NT2/D1 (cell line): ENCODE measurements around the gene BOC.

ENCODE experiments used
- DNase-seq: peaks from one replicate; pipeline ENCODE4 v3.0.0-alpha.2; 2011; ENCODE audit warnings: low read depth, low spot score
- H3K27me3 ChIP-seq: 2 replicates; pipeline ENCODE4 v1.6.0; 2011; ENCODE audit warnings: mild to moderate bottlenecking; ENCODE audit not compliant: insufficient read length, insufficient read depth
- H3K36me3 ChIP-seq: 2 replicates; pipeline ENCODE4 v1.6.1; 2011; ENCODE audit warnings: mild to moderate bottlenecking, low read length, mixed read lengths; ENCODE audit not compliant: insufficient read depth, insufficient read length
- H3K4me1 ChIP-seq: 2 replicates; pipeline ENCODE4 v1.5.1; 2011; ENCODE audit not compliant: insufficient read depth, insufficient read length
- H3K4me3 ChIP-seq: 2 replicates; pipeline ENCODE4 v1.5.1; 2011; ENCODE audit warnings: low read depth; ENCODE audit not compliant: insufficient read length
- H3K9ac ChIP-seq: 2 replicates; pipeline ENCODE4 v1.6.0; 2011; ENCODE audit warnings: low read depth; ENCODE audit not compliant: insufficient read length
- H3K9me3 ChIP-seq: 2 replicates; pipeline ENCODE4 v1.5.1; 2011; ENCODE audit warnings: mild to moderate bottlenecking, low read length; ENCODE audit not compliant: insufficient read depth
- SUZ12 ChIP-seq: IDR thresholded peaks from 2 replicates; pipeline ENCODE4 v1.6.1; 2011; ENCODE audit not compliant: insufficient read length, insufficient read depth; ENCODE audit errors: extremely low read depth
- YY1 ChIP-seq: IDR thresholded peaks from 2 replicates; pipeline ENCODE4 v1.6.1; 2011; ENCODE audit not compliant: insufficient read length, insufficient read depth
- ZNF274 ChIP-seq: IDR thresholded peaks from 2 replicates; pipeline ENCODE4 v1.6.1; 2011; ENCODE audit warnings: mild to moderate bottlenecking, low read depth, low read length

Gene BOC

GRCh38 chr3:113211330-113212149, at the start of gene BOC:
Gene BOC (plus strand): TSS chr3:113211557. CDS start chr3:113249803, 38,246 bp downstream.
- H3K4me1 ChIP-seq: peaks cover 6% of the 10 kb centered on the region
- no peak for TF ChIP-seq YY1
- H3K27me3 ChIP-seq: peaks cover 20% of the 10 kb centered on the region
- peaks cover 4% of the 10 kb centered on the region for H3K36me3 ChIP-seq
- peak within 1 kb of the TSS; percentile 90 for H3K9ac ChIP-seq
- no peak for DNase-seq
- no peaks in the 10 kb centered on the region for H3K9me3 ChIP-seq
- H3K4me3 ChIP-seq: peak within 1 kb of the TSS; percentile 81

GRCh38 chr3:113161661-113162060, 49.7 kb upstream of the BOC start:
- peaks cover 5% of the 10 kb centered on the region for H3K4me1 ChIP-seq
- no peaks in the 10 kb centered on the region for H3K27me3 ChIP-seq
- peaks cover 7% of the 10 kb centered on the region for H3K9me3 ChIP-seq
- no peak for TF ChIP-seq SUZ12
- TF ChIP-seq YY1: no peak
- no peak overlapping the region for H3K9ac ChIP-seq
- DNase-seq: no peak
- no peaks in the 10 kb centered on the region for H3K36me3 ChIP-seq
- H3K4me3 ChIP-seq: no peak overlapping the region

- Histone ChIP-seq H3K4me1 (peaks cover 5% of the 10 kb centered on the region), H3K9me3 (peaks cover 5% of the 10 kb centered on the region), H3K27me3 (no peaks in the 10 kb centered on the region), H3K4me3 (no peak overlapping the region), H3K36me3 (no peaks in the 10 kb centered on the region), H3K9ac (no peak overlapping the region)
- no peak for DNase-seq
- TF ChIP-seq ZNF274 (no peak), YY1 (no peak), SUZ12 (no peak)
These were observed 48.2 kb upstream of the BOC start for GRCh38 chr3:113163152-113163551.

GRCh38 chr3:113165841-113166240, 45.5 kb upstream of the BOC start:
- TF ChIP-seq SUZ12 (no peak), ZNF274 (no peak), YY1 (no peak)
- H3K9me3 ChIP-seq: no peaks in the 10 kb centered on the region
- no peaks in the 10 kb centered on the region for H3K36me3 ChIP-seq
- no peak overlapping the region for H3K4me3 ChIP-seq
- DNase-seq: no peak
- H3K27me3 ChIP-seq: no peaks in the 10 kb centered on the region
- H3K4me1 ChIP-seq: peaks cover 5% of the 10 kb centered on the region
- H3K9ac ChIP-seq: no peak overlapping the region

GRCh38 chr3:113166357-113166718, 45.0 kb upstream of the BOC start:
- DNase-seq: no peak
- H3K4me3 ChIP-seq: no peak overlapping the region
- H3K9ac ChIP-seq: peak overlapping the region; percentile 39
- no peaks in the 10 kb centered on the region for H3K9me3 ChIP-seq
- TF ChIP-seq ZNF274: no peak
- no peak for TF ChIP-seq SUZ12
- TF ChIP-seq YY1: no peak
- H3K36me3 ChIP-seq: no peaks in the 10 kb centered on the region
- peaks cover 5% of the 10 kb centered on the region for H3K4me1 ChIP-seq
- H3K27me3 ChIP-seq: no peaks in the 10 kb centered on the region

GRCh38 chr3:113166719-113167492, 44.5 kb upstream of the BOC start:
- no peak for DNase-seq
- H3K9ac ChIP-seq: peak overlapping the region; percentile 39
- no peaks in the 10 kb centered on the region for H3K27me3 ChIP-seq
- no peaks in the 10 kb centered on the region for H3K36me3 ChIP-seq
- no peak overlapping the region for H3K4me3 ChIP-seq
- H3K9me3 ChIP-seq: no peaks in the 10 kb centered on the region
- H3K4me1 ChIP-seq: peaks cover 5% of the 10 kb centered on the region
- no peak for TF ChIP-seq ZNF274
- no peak for TF ChIP-seq SUZ12
- no peak for TF ChIP-seq YY1
